ENCODE data around the gene SIX4.
"Not testable (repeated sequence)": the region's sequence is repeated elsewhere in the genome, so short reads cannot be mapped to it uniquely, and the experiment has no call there.

Gene SIX4
- total RNA-seq = 0 to 0.27 (median 0) reads per million in 4 donors

- DNase-seq = peak in 1 of 5 donors; percentile 33
Measured at GRCh38 chr14:60723907-60724618, at the start of gene SIX4. TSS of gene SIX4 (minus strand) at chr14:60724351. CDS start at chr14:60724074, 277 bp downstream.

- no peak for DNase-seq
Measured at GRCh38 chr14:60773558-60773957, 49.4 kb upstream of the SIX4 start.

- no peak for DNase-seq
Measured at GRCh38 chr14:60771117-60771516, 47.0 kb upstream of the SIX4 start.

GRCh38 chr14:60768602-60769001 is 44.5 kb upstream of the SIX4 start:
- DNase-seq = no peak

- no peak for DNase-seq
Measured at GRCh38 chr14:60760644-60761364, 36.7 kb upstream of the SIX4 start.

GRCh38 chr14:60760209-60760608 is 36.1 kb upstream of the SIX4 start:
- no peak for DNase-seq

- DNase-seq = no peak
Measured at GRCh38 chr14:60758885-60759284, 34.7 kb upstream of the SIX4 start.

- DNase-seq = no peak
Measured at GRCh38 chr14:60757567-60758002, 33.4 kb upstream of the SIX4 start.

GRCh38 chr14:60756847-60757246 is 32.7 kb upstream of the SIX4 start:
- no peak for DNase-seq

- DNase-seq = peak in 4 of 5 donors; percentile 16 to 93 (median 34)
Measured at GRCh38 chr14:60753264-60754119, 29.3 kb upstream of the SIX4 start.

- no peak for DNase-seq
Measured at GRCh38 chr14:60744566-60744965, 20.4 kb upstream of the SIX4 start.

- DNase-seq = no peak
Measured at GRCh38 chr14:60738843-60739508, 14.8 kb upstream of the SIX4 start.

- DNase-seq = no peak
Measured at GRCh38 chr14:60736494-60736893, 12.3 kb upstream of the SIX4 start.

GRCh38 chr14:60735416-60735815 is 11.3 kb upstream of the SIX4 start:
- no peak for DNase-seq

- DNase-seq = peak; percentile 26 to 78 (median 57)
Measured at GRCh38 chr14:60734465-60735242, 10.5 kb upstream of the SIX4 start, which contains the start of gene MNAT1. TSS of gene MNAT1 (plus strand) at chr14:60734761. CDS start at chr14:60734863, 102 bp downstream.

GRCh38 chr14:60732840-60733483 is 8.8 kb upstream of the SIX4 start:
- DNase-seq = no peak

GRCh38 chr14:60731291-60731690 is 7.1 kb upstream of the SIX4 start:
- DNase-seq = not testable (repeated sequence)

- peak in 3 of 5 donors; percentile 5 to 47 (median 16) for DNase-seq
Measured at GRCh38 chr14:60723116-60723906, 840 bp downstream of the SIX4 start.

- DNase-seq = peak in 1 of 5 donors; percentile 20
Measured at GRCh38 chr14:60722357-60723115, 1.6 kb downstream of the SIX4 start.

- no peak for DNase-seq
Measured at GRCh38 chr14:60722107-60722356, 2.1 kb downstream of the SIX4 start.

All from T-helper 1 cell (primary cell).